ENCODE data around the gene ACTN4. TPM values are rescaled to one million over a fixed set of nuclear protein-coding genes. Genes with fewer than 3 reads are reported as not detected.

Gene ACTN4
- total RNA-seq, 4 donors from 2014 or later: 191 to 479 (median 365) TPM

DNA sequence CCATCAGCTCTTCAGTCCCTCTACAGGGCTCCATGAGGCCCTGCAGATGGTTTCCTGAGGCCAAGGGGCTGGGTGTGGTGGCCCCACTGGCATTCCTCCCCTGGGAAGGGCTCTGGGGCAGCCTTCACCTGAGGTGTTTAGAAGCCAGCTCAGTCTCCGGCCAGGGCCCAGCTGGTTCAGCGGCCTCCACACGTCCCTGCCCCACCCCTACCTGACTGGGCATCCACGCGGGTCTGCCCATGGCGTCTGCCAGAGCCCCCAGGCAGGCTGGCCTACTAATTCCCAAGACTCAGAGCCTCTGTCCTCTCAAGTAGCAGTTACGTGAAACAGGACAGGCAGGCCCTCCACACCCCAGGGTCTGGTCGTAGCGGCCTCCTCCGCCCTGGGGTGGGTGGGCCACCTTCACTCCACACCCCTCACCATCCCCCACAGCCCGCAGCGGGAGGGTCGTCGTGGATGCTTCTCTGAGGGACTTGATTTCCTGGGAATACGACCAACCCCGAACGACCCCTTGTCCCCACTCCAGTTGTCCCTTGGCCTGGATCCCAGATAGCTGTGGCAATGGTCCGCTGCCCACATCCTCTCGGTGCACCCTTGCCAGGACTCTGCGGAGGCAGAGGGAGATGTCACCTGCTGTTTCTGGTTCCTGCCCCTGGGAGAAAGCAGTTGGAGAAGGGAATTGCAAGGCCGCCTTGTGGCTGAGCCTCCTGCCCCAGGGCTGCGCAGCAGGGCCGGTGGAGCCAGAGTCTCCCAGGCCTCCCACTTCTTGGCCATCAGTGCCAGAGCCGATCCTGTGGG, 72.5 kb downstream of the ACTN4 start:
- Histone ChIP-seq H3K4me3 (replicated peaks in 1 of 3) (no peak overlapping the region), H3K27me3 (no peaks in the 10 kb centered on the region), H3K36me3 (peaks cover 46 to 63% of the 10 kb centered on the region in 2 donors), H3K4me1 (peaks cover 20 to 29% of the 10 kb centered on the region in 2 donors), H3K9me3 (no peaks in the 10 kb centered on the region), H3K27ac (peak overlapping the region; percentile 77 to 94 (median 92))
- 32 to 43% methylated on average over 13 to 21 of the region's 24 CpGs for WGBS, 2 donors
- TF ChIP-seq, protein P1, sequence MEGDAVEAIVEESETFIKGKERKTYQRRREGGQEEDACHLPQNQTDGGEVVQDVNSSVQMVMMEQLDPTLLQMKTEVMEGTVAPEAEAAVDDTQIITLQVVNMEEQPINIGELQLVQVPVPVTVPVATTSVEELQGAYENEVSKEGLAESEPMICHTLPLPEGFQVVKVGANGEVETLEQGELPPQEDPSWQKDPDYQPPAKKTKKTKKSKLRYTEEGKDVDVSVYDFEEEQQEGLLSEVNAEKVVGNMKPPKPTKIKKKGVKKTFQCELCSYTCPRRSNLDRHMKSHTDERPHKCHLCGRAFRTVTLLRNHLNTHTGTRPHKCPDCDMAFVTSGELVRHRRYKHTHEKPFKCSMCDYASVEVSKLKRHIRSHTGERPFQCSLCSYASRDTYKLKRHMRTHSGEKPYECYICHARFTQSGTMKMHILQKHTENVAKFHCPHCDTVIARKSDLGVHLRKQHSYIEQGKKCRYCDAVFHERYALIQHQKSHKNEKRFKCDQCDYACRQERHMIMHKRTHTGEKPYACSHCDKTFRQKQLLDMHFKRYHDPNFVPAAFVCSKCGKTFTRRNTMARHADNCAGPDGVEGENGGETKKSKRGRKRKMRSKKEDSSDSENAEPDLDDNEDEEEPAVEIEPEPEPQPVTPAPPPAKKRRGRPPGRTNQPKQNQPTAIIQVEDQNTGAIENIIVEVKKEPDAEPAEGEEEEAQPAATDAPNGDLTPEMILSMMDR (IDR thresholded peaks at IDR 0.05): peak in 4 of 6 experiments; percentile 18 to 52 (median 34)
- TF ChIP-seq POLR2A (IDR thresholded peaks at IDR 0.05): peak in 1 of 2 donors; percentile 5
- intact Hi-C loops (cut with DNase I): no loop called here
- DNase-seq: peak; percentile 88 to 89

DNA sequence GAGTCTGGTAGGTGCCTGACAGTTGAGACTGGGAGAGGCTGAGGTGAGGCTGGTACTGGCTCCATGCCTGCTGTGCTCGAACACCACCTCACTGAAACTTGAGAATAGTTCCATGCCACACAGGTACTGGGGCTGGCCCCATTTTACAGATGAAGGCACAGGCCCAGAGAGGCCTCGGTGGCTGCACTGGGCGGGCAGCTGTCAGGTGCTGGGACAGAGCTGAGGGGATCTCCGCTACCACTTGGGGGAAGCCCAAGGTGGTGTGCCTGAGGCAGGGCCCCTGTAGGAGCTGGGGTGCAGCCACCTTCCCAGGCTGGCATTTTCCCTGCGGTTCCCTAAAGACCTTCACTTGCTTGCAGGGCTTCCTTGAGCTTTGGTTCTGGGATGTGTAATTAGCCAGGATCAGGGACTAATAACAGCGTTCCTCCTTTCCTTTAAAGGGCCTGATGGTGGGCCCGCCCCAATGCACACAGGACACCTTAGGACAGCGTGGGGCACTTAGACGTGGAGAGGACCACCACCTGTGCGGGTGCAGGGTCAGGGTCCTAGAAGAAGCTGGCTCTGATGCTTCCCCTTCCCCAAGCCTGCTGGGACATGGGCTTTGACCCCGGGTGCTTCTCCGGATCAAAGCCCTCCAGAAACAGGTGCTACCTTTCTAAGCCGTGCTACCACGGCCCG, 73.2 kb downstream of the ACTN4 start:
- Histone ChIP-seq H3K27ac (peak overlapping the region; percentile 77 to 94 (median 92)), H3K27me3 (no peaks in the 10 kb centered on the region), H3K4me3 (replicated peaks in 1 of 3) (no peak overlapping the region), H3K36me3 (peaks cover 51 to 69% of the 10 kb centered on the region in 2 donors), H3K9me3 (no peaks in the 10 kb centered on the region), H3K4me1 (peaks cover 20 to 29% of the 10 kb centered on the region in 2 donors)
- no peak for TF ChIP-seq POLR2A (IDR thresholded peaks at IDR 0.05)
- TF ChIP-seq, protein P1 (IDR thresholded peaks at IDR 0.05): no peak
- no peak for DNase-seq
- intact Hi-C loops (cut with DNase I): no loop called here
- WGBS, 2 donors: 94 to 100% methylated on average over 3 to 12 of the region's 15 CpGs

DNA sequence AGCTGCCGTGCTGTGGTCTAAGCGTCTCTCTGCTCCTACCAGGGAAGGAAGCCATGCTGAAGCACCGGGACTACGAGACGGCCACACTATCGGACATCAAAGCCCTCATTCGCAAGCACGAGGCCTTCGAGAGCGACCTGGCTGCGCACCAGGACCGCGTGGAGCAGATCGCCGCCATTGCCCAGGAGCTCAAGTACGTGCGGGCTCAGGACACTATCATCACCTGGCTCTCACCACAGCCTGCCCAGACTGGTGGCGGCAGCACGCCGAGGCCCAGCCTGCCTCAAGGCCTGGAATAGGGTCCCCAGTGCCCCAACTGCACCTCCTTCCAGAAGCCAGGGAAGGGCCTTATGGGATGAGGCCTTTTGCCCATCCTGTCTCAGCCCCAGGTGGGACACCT, 74.0 kb downstream of the ACTN4 start:
- peak overlapping the region in 2 of 3 donors; percentile 77 to 92 for H3K27ac ChIP-seq
- intact Hi-C loops (cut with DNase I): no loop called here

DNA sequence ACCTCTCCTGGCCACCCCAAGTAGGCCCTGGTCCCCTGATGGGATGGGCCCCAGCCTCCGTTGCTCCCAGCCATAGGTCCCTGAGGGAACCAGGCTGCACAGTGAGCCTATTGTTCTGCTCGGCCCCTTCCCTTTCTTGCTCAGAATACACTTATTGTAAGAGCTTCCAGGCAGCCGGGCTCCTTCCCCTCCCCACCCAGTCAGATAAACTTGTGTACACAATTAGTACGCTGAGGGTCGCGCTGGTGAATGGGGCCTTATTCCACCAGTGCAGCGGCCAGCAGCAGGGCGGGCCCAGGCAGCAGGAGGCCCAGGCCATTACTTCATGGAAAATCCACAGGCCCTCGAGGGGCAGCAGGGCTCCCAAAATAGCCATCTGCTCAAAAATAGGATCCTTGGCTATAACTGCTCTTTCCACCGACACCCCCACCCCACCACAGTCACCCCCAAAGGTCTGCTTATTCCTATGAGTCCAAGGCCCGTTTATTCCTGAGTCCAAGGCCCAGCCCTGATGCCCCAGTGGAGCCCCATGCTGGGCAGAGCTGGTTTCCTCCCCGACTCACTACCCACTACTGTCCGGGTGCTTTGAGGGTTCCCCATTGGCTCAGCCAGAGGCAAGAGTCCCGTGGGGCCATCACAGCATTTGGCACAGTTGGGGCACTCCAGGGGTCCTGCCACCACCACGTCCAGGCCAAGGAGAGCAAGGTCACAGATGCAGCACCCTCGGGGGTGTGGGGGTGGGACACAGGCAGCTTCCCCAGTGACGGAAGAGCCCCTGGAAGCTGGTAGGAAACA, 74.7 kb downstream of the ACTN4 start:
- no peak for DNase-seq
- TF ChIP-seq, protein P1 (IDR thresholded peaks at IDR 0.05): no peak
- no peak for TF ChIP-seq POLR2A (IDR thresholded peaks at IDR 0.05)
- no peaks in the 10 kb centered on the region for H3K9me3 ChIP-seq
- peaks cover 20 to 29% of the 10 kb centered on the region in 2 donors for H3K4me1 ChIP-seq
- intact Hi-C loops (cut with DNase I): no loop called here
- no peak overlapping the region for H3K4me3 ChIP-seq (replicated peaks in 1 of 3)
- WGBS, 2 donors: 70 to 72% methylated on average over 11 to 17 of the region's 17 CpGs
- H3K27me3 ChIP-seq: no peaks in the 10 kb centered on the region
- H3K36me3 ChIP-seq: peaks cover 60 to 75% of the 10 kb centered on the region in 2 donors
- peak overlapping the region; percentile 20 to 92 (median 77) for H3K27ac ChIP-seq

More for the DNA sequence above, 74.0 kb downstream of the ACTN4 start:
- H3K27me3 ChIP-seq: no peaks in the 10 kb centered on the region
- H3K4me3 ChIP-seq (replicated peaks in 1 of 3): no peak overlapping the region
- no peaks in the 10 kb centered on the region for H3K9me3 ChIP-seq
- H3K36me3 ChIP-seq: peaks cover 53 to 75% of the 10 kb centered on the region in 2 donors
- TF ChIP-seq POLR2A (IDR thresholded peaks at IDR 0.05): no peak
- TF ChIP-seq, protein P1 (IDR thresholded peaks at IDR 0.05): no peak
- 84 to 89% methylated on average over 5 to 20 of the region's 20 CpGs for WGBS, 2 donors
- DNase-seq: no peak
- H3K4me1 ChIP-seq: peaks cover 20 to 29% of the 10 kb centered on the region in 2 donors
